Tibial nerve (tissue), 4 donors: ENCODE data around the gene LRBA. TPM values are rescaled to one million over a fixed set of nuclear protein-coding genes. Genes with fewer than 3 reads are reported as not detected.

ENCODE experiments used
- DNase-seq, 2 donors: peaks; one replicate each; pipeline ENCODE4 v3.0.0-alpha.2; 2019; ENCODE audit warnings: low spot score in 2 of 2
- H3K27ac ChIP-seq, 4 donors: fragments of 200-600 bp; sonication (generic) in 3 of 4; one replicate each; pipeline ENCODE4 v1.5.1; 2017 to 2019; ENCODE audit warnings: mild to moderate bottlenecking in 1 of 4
- H3K27me3 ChIP-seq, 2 donors: fragments of 200-600 bp; sonication (generic) in 1 of 2; one replicate each; pipeline versions ENCODE4 v1.5.1 to v1.6.0; 2017 to 2019
- H3K36me3 ChIP-seq, 3 donors: fragments of 200-600 bp; sonication (generic); one replicate each; pipeline ENCODE4 v1.5.1; 2018 to 2019
- H3K4me1 ChIP-seq, 4 donors: fragments of 200-600 bp; sonication (generic) in 3 of 4; one replicate each; pipeline ENCODE4 v1.5.1; 2017 to 2019
- H3K4me3 ChIP-seq, 4 donors: fragments of 200-600 bp; sonication (generic) in 3 of 4; one replicate each; pipeline ENCODE4 v1.5.1; 2017 to 2019; ENCODE audit warnings: mild to moderate bottlenecking in 1 of 4, moderate library complexity in 1 of 4
- H3K9me3 ChIP-seq, 4 donors: fragments of 200-600 bp; sonication (generic) in 3 of 4; one replicate each; pipeline ENCODE4 v1.5.1; 2017 to 2019
- EP300 ChIP-seq, 2 donors: sonication (generic); formaldehyde crosslinking; IDR thresholded peaks; one replicate each; pipeline ENCODE4 v1.6.1; 2017; ENCODE audit warnings: antibody characterized with exemption in 2 of 2, mild to moderate bottlenecking in 1 of 2
- POLR2A ChIP-seq, 2 donors: fragments of 450-650 bp; IDR thresholded peaks; one replicate each; pipeline ENCODE4 v1.6.1; 2017; ENCODE audit warnings: antibody characterized with exemption in 2 of 2, mild to moderate bottlenecking in 2 of 2, moderate library complexity in 2 of 2
- WGBS, 2 donors: methylation state at CpG; one replicate each; pipeline ENCODE4 v1.1.5; 2018; 5-methylcytosine and 5-hydroxymethylcytosine counted together
- total RNA-seq, 4 donors: library from RNA; depleted of rRNA; stranded (reverse); fragments of >200 nt; gene quantifications; one replicate each; pipeline ENCODE4 v1.1.0, GENCODE V29; 2016
- TF ChIP-seq, protein P1 (sequence below), 5 experiments: fragments of 200-600 bp in 3 of 5; fragments of 450-650 bp in 2 of 5; sonication (generic) in 3 of 5; IDR thresholded peaks; one replicate each; pipeline ENCODE4 v1.5.1; 2016 to 2019; ENCODE audit warnings: antibody characterized with exemption in 5 of 5, mild to moderate bottlenecking in 3 of 5, moderate library complexity in 2 of 5

LRBA gene
- total RNA-seq, 4 donors from 2014 or later = 35.4 to 43.1 (median 38.0) TPM

DNA sequence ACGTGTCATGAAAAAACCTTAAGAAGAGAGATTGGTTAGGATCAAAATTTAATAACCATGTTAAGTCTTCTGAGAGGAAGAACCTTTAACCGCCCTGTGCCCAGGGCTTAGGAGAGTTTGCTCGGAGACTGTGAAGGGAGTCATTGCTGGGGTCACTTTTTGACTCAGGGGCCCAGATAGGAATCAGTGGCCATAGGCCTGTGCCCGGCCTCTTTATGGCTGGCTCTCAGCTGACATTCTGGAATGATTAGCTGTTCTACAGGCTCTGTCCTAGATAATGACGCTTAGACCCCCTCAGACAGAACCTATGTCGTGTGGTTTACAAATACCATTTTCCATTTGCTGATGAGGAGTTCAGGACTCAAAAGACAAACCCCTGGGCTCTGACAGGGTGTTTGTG lies 762.8 kb downstream of the LRBA start:
- TF ChIP-seq, protein P1, sequence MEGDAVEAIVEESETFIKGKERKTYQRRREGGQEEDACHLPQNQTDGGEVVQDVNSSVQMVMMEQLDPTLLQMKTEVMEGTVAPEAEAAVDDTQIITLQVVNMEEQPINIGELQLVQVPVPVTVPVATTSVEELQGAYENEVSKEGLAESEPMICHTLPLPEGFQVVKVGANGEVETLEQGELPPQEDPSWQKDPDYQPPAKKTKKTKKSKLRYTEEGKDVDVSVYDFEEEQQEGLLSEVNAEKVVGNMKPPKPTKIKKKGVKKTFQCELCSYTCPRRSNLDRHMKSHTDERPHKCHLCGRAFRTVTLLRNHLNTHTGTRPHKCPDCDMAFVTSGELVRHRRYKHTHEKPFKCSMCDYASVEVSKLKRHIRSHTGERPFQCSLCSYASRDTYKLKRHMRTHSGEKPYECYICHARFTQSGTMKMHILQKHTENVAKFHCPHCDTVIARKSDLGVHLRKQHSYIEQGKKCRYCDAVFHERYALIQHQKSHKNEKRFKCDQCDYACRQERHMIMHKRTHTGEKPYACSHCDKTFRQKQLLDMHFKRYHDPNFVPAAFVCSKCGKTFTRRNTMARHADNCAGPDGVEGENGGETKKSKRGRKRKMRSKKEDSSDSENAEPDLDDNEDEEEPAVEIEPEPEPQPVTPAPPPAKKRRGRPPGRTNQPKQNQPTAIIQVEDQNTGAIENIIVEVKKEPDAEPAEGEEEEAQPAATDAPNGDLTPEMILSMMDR (IDR thresholded peaks at IDR 0.05) = no peak
- TF ChIP-seq POLR2A (IDR thresholded peaks at IDR 0.05) (no peak), EP300 (IDR thresholded peaks at IDR 0.05) (no peak)
- no peak overlapping the region for H3K27ac ChIP-seq
- no peaks in the 10 kb centered on the region for H3K9me3 ChIP-seq
- H3K36me3 ChIP-seq = peaks cover 0 to 61% (median 0%) of the 10 kb centered on the region in 3 donors
- no peak for DNase-seq
- H3K27me3 ChIP-seq = no peaks in the 10 kb centered on the region
- H3K4me1 ChIP-seq = no peaks in the 10 kb centered on the region
- 86 to 93% methylated on average over 6 of the region's 6 CpGs for WGBS, 2 donors
- H3K4me3 ChIP-seq = no peak overlapping the region

DNA sequence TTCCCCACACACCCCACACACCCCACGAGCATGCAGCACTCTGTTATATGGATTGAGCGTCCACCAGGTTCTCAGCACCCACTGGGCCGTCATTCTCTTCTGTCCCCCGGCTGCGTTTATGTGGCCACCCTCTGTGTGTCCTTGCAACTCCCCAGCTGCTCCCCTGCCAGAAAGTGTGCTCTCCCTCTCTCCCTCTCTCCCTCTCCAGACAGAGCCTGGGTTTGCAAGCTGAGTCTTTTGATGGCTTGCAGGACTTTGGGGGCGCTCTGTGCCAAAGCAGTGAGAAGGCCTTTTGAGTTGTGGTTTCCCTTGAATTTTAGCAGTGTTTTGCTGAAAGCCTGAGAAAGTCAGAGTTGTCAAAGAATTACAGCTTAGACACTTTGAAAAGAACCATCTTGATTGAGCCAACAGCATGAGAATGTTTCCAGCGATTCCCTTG lies 763.3 kb downstream of the LRBA start:
- Histone ChIP-seq H3K27me3 (no peaks in the 10 kb centered on the region), H3K27ac (no peak overlapping the region), H3K4me3 (no peak overlapping the region), H3K4me1 (no peaks in the 10 kb centered on the region), H3K9me3 (no peaks in the 10 kb centered on the region), H3K36me3 (peaks cover 0 to 61% (median 0%) of the 10 kb centered on the region in 3 donors)
- 73 to 84% methylated on average over 7 of the region's 7 CpGs for WGBS, 2 donors
- TF ChIP-seq, protein P1 (IDR thresholded peaks at IDR 0.05) = no peak
- TF ChIP-seq EP300 (IDR thresholded peaks at IDR 0.05) (no peak), POLR2A (IDR thresholded peaks at IDR 0.05) (no peak)
- no peak for DNase-seq

DNA sequence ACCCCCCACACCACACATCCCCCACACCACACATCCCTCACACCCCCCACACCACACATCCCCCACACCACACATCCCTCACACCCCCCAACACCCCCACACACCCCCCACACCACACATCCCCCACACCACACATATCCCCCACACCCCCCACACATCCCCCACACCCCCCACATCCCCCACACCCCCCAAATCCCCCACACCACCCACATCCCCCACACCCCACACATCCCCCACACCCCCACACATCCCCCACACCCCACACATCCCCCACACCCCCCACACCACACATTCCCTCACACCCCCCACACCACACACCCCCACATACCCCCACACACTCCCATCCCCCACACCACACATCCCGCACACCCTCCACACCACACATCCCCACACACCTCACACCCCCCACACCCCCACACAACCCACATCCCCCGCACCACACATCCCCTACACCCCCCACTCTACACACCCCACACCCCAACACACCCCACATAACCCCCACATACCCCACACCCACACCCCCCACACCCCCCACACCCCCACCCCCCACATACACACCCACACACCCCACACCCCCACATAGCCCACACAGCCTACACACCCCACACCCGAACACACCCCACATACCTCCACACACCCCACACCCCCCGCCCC lies 764.0 kb downstream of the LRBA start:
- no peak overlapping the region for H3K4me3 ChIP-seq
- peaks cover 0 to 59% (median 0%) of the 10 kb centered on the region in 3 donors for H3K36me3 ChIP-seq
- H3K9me3 ChIP-seq = no peaks in the 10 kb centered on the region
- H3K27me3 ChIP-seq = no peaks in the 10 kb centered on the region
- H3K27ac ChIP-seq = no peak overlapping the region
- DNase-seq = no peak
- TF ChIP-seq POLR2A (IDR thresholded peaks at IDR 0.05) (no peak), EP300 (IDR thresholded peaks at IDR 0.05) (no peak)
- TF ChIP-seq, protein P1 (IDR thresholded peaks at IDR 0.05) = no peak
- no peaks in the 10 kb centered on the region for H3K4me1 ChIP-seq
- WGBS, 2 donors = no CpG with 5 or more reads among the region's 4 CpGs

DNA sequence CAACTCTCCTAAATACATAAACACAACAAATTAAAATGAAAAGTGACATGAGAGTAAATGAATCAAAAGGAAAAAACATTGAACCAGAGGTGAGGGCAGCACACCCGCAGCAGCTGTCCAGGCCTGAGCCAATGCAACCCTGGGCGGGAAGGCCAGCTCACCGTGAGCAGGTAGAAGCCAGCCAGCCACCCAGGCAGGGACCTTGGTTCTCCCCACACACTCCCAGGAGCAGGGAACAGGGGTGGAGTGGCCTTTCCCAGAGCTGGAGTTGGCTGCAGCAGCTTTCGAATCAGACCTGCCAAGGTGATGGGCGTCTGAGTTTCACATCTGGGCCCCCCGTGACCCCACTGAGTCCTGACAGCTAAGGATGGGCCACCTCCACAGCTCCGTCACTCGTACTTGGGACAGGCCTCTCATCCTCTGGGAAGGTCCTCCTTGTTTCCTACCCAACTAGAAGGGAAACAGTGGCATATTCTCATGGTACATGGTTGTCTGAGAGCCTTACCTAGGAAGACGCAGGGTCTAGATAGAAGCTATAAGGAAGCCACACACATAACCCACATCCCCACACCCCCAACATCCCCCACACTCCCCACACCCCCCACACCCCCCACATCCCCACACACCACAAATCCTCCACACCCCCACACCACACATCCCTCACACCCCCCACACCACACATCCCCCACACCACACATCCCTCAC lies 764.6 kb downstream of the LRBA start:
- Histone ChIP-seq H3K36me3 (peaks cover 0 to 52% (median 0%) of the 10 kb centered on the region in 3 donors), H3K4me3 (no peak overlapping the region), H3K4me1 (no peaks in the 10 kb centered on the region), H3K27ac (no peak overlapping the region), H3K9me3 (no peaks in the 10 kb centered on the region), H3K27me3 (no peaks in the 10 kb centered on the region)
- WGBS, 2 donors = 76 to 83% methylated on average over 4 to 9 of the region's 9 CpGs
- TF ChIP-seq, protein P1 (IDR thresholded peaks at IDR 0.05) = no peak
- TF ChIP-seq EP300 (IDR thresholded peaks at IDR 0.05) (no peak), POLR2A (IDR thresholded peaks at IDR 0.05) (no peak)
- DNase-seq = no peak

DNA sequence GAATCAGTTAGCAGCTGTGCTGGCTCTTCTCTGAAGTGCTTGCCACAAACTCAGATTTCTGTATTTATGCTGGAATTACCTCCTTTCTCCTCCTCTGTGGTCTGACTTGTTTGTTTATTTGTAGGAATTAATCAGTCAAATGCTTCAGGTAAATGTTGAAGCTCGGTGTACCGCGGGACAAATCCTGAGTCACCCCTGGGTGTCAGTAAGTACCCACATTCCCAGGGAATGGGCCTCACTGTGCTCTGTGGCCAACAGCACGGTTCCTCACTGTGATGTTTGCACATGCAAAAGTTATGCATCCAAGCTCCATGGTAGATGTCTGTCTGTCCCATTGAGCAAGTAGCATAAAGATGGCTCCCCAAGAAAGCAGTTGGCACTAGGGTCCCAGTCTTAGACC lies 766.9 kb downstream of the LRBA start:
- Histone ChIP-seq H3K4me3 (no peak overlapping the region), H3K27ac (no peak overlapping the region), H3K27me3 (no peaks in the 10 kb centered on the region), H3K36me3 (peaks cover 0 to 29% (median 0%) of the 10 kb centered on the region in 3 donors), H3K9me3 (no peaks in the 10 kb centered on the region), H3K4me1 (no peaks in the 10 kb centered on the region)
- no peak for DNase-seq
- no peak for TF ChIP-seq POLR2A (IDR thresholded peaks at IDR 0.05)
- TF ChIP-seq, protein P1 (IDR thresholded peaks at IDR 0.05) = no peak
- TF ChIP-seq EP300 (IDR thresholded peaks at IDR 0.05) = no peak
- WGBS, 2 donors = 95 to 98% methylated on average over 4 of the region's 4 CpGs
